Measurements from ENCODE around the gene GFRA4.

The GFRA4 gene

DNA sequence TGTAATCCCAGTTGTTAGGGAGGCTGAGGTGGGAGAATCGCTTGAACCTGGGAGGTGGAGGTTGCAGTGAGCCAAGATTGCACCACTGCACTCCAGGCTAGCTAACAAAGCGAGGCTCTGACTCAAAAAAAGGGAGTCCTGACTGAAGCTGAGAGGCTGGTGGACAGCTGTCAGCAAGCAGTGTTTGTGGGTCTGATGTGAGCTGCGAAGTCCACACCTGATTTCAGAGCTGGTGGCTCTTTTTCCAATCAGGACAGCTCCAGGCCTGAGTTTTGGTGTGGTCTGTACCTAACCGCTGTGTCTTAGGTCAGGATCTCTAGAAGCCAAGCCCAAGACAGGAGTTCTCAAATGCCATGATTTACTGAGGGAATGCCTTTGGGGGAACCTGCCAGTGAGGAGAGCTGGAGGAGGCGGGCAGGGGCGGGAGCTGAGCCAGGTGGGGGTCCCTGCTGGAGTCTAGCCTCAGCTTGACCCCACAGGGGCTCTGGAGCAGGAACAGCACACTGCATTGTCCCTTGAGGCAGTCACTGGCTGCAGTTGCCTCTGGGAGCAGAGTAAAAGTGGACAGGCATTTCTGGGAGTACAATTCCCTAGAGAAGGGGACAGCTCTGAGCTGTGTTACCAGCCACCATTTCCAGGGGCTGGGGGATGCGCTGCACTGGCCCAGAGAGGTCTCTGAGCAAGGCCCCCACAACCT, 5.0 kb downstream of the GFRA4 start:
- Histone ChIP-seq H4K20me1 (no peaks in the 10 kb centered on the region; the same call in 1 of the 2 replicates), H3K9me3 (no peaks in the 10 kb centered on the region), H3K27me3 (peaks cover 40% of the 10 kb centered on the region), H3K4me3 (no peak overlapping the region), H3K4me1 (peaks cover 36% of the 10 kb centered on the region), H3K4me2 (peak overlapping the region; percentile 9; the same call in 1 of the 2 replicates), H3K9ac (no peak overlapping the region), H3K36me3 (no peaks in the 10 kb centered on the region), H3K27ac (no peak overlapping the region)
- no peak for TF ChIP-seq Cebpa-rat (IDR thresholded peaks at IDR 0.05)

- TF ChIP-seq Cebpa-rat (IDR thresholded peaks at IDR 0.05), result no peak
- H3K36me3 ChIP-seq, result no peaks in the 10 kb centered on the region
- no peak overlapping the region for H3K4me3 ChIP-seq
- peaks cover 9% of the 10 kb centered on the region; the same call in 1 of the 2 replicates for H3K27me3 ChIP-seq
- no peak overlapping the region for H3K4me2 ChIP-seq
- no peaks in the 10 kb centered on the region for H4K20me1 ChIP-seq
- H3K9ac ChIP-seq, result no peak overlapping the region
- H3K27ac ChIP-seq, result no peak overlapping the region
- peaks cover 53% of the 10 kb centered on the region for H3K4me1 ChIP-seq
- H3K9me3 ChIP-seq, result no peaks in the 10 kb centered on the region
These were observed 8.1 kb downstream of the GFRA4 start for GRCh38 chr20:3655131-3655405.

DNA sequence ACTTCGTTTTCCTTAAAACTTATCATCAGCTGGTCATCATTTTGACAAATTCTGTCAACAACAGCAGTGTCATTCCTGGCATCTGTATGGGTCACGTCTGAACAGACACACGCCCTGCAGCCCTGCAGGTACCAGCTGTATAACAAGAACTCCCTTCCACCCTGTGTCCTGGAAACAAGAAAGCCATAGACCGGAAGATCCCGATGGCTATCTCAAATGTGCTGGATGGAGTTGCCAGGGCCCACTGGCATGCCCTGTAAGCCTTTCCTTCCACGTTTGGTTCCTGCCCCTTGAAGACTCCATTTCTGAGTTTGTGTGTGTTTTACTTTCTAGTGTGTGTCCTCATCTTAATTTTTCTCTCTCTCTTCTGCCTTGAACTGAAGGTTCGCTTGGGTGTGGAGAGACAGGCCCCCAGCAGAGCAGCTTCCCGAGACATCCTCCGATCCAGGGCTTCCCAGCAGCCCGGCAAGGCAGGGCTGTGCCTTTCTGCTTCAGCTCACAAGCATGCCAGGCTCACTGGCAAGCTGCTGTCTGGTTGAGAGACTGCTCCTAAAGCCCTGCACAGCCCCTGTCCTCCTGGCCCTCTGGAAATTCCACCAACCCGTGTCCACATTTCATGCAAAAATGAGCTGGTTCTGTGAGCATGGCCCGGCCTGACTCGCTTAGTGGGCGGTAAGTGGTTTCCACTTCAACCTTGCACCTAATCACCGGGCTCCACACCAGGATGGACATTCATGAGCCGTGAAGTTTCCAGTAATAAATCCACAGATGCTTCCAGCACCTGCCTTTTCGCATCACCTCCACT, 8.7 kb downstream of the GFRA4 start:
- Histone ChIP-seq H3K4me2 (no peak overlapping the region), H3K4me1 (peaks cover 53% of the 10 kb centered on the region), H3K9me3 (no peaks in the 10 kb centered on the region), H3K36me3 (no peaks in the 10 kb centered on the region), H3K27me3 (peaks cover 3% of the 10 kb centered on the region; the same call in 1 of the 2 replicates), H4K20me1 (no peaks in the 10 kb centered on the region), H3K27ac (no peak overlapping the region), H3K4me3 (no peak overlapping the region), H3K9ac (no peak overlapping the region)
- TF ChIP-seq Cebpa-rat (IDR thresholded peaks at IDR 0.05), result no peak

DNA sequence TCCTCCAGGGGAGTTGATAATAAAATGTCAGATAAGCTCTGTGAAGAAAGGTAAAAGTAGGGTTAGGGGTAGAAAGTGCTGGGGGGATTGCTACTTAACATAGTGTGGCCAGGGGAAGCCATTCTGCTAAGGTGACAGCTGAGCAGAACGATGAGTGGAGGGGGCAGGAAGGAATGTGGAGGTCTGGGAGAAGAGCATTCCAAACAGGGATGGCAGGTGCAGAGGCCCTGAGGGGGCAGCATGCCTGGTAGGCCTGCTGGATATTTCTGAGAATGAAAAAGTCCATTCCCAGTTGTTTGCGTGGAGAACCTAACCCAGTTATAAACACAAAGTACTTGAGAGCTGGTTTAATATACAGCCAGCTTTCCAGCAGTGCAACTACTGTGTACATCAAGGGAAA, 9.3 kb downstream of the GFRA4 start:
- Histone ChIP-seq H3K4me3 (no peak overlapping the region), H3K27me3 (no peaks in the 10 kb centered on the region), H3K4me2 (peak overlapping the region; percentile 85), H3K4me1 (peaks cover 52% of the 10 kb centered on the region), H3K9ac (no peak overlapping the region), H3K9me3 (no peaks in the 10 kb centered on the region), H4K20me1 (no peaks in the 10 kb centered on the region), H3K36me3 (no peaks in the 10 kb centered on the region), H3K27ac (no peak overlapping the region)
- no peak for TF ChIP-seq Cebpa-rat (IDR thresholded peaks at IDR 0.05)

- TF ChIP-seq Cebpa-rat (IDR thresholded peaks at IDR 0.05), result no peak
- no peaks in the 10 kb centered on the region for H3K9me3 ChIP-seq
- no peak overlapping the region for H3K4me3 ChIP-seq
- H3K4me2 ChIP-seq, result peak overlapping the region; percentile 85
- H4K20me1 ChIP-seq, result no peaks in the 10 kb centered on the region
- H3K4me1 ChIP-seq, result peaks cover 54% of the 10 kb centered on the region
- H3K27me3 ChIP-seq, result no peaks in the 10 kb centered on the region
- 0 out of 2 replicates have a peak overlapping the region, but pooled peaks have one; percentile 22 for H3K9ac ChIP-seq
- peak overlapping the region; percentile 63 for H3K27ac ChIP-seq
- H3K36me3 ChIP-seq, result no peaks in the 10 kb centered on the region
These were observed 10.3 kb downstream of the GFRA4 start for GRCh38 chr20:3652676-3653596.

DNA sequence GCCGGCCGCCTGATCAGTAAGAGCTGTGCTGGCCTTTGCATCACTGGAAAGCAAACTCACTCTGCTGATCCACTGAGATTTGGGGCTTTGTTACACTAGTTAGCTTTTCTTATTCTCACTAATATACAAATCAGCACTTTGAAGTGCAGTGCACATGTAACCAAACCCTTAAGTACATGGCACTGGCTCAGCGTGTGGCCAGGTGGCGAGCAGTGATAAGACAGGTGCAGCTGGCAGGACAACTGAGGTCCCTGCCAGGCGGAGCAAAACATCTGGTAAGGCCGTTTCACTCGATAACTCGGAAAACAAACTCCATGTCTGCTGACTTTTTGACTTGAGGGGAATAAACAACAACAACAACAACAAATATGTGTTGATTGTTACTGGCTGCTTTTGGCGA, 11.0 kb downstream of the GFRA4 start:
- Histone ChIP-seq H3K9me3 (no peaks in the 10 kb centered on the region), H3K27me3 (no peaks in the 10 kb centered on the region), H3K4me2 (peak overlapping the region; percentile 85), H3K9ac (no peak overlapping the region), H4K20me1 (no peaks in the 10 kb centered on the region), H3K4me3 (no peak overlapping the region), H3K4me1 (peaks cover 61% of the 10 kb centered on the region), H3K36me3 (no peaks in the 10 kb centered on the region), H3K27ac (no peak overlapping the region)
- no peak for TF ChIP-seq Cebpa-rat (IDR thresholded peaks at IDR 0.05)

GRCh38 chr20:3651204-3651962, 11.8 kb downstream of the GFRA4 start:
- Histone ChIP-seq H3K9ac (no peak overlapping the region), H3K4me2 (peak overlapping the region; percentile 85), H3K36me3 (0 out of 2 replicates have a peak, but pooled peaks cover 5% of the 10 kb centered on the region), H3K27ac (0 out of 2 replicates have a peak overlapping the region, but pooled peaks have one; percentile 2), H4K20me1 (no peaks in the 10 kb centered on the region), H3K4me3 (no peak overlapping the region), H3K4me1 (peaks cover 68% of the 10 kb centered on the region), H3K9me3 (no peaks in the 10 kb centered on the region), H3K27me3 (no peaks in the 10 kb centered on the region)
- no peak for TF ChIP-seq Cebpa-rat (IDR thresholded peaks at IDR 0.05)

GRCh38 chr20:3648951-3649350, 14.2 kb downstream of the GFRA4 start:
- Histone ChIP-seq H3K4me1 (peaks cover 64% of the 10 kb centered on the region), H3K36me3 (peaks cover 19% of the 10 kb centered on the region)
- no peak for TF ChIP-seq Cebpa-rat (IDR thresholded peaks at IDR 0.05)

GRCh38 chr20:3647473-3647872, 15.7 kb downstream of the GFRA4 start:
- H3K4me2 ChIP-seq, result peak overlapping the region; percentile 49
- H3K9me3 ChIP-seq, result no peaks in the 10 kb centered on the region
- H3K4me3 ChIP-seq, result no peak overlapping the region
- no peaks in the 10 kb centered on the region for H4K20me1 ChIP-seq
- H3K9ac ChIP-seq, result no peak overlapping the region
- H3K27me3 ChIP-seq, result no peaks in the 10 kb centered on the region
- peaks cover 25% of the 10 kb centered on the region for H3K36me3 ChIP-seq
- H3K27ac ChIP-seq, result no peak overlapping the region
- peaks cover 49% of the 10 kb centered on the region for H3K4me1 ChIP-seq
- TF ChIP-seq Cebpa-rat (IDR thresholded peaks at IDR 0.05), result no peak

More at GRCh38 chr20:3648951-3649350, 14.2 kb downstream of the GFRA4 start:
- H4K20me1 ChIP-seq, result no peaks in the 10 kb centered on the region
- peak overlapping the region; percentile 55 for H3K4me2 ChIP-seq
- H3K4me3 ChIP-seq, result no peak overlapping the region
- H3K9ac ChIP-seq, result no peak overlapping the region
- no peak overlapping the region for H3K27ac ChIP-seq
- no peaks in the 10 kb centered on the region for H3K27me3 ChIP-seq
- H3K9me3 ChIP-seq, result no peaks in the 10 kb centered on the region
